ENCODE results near the gene RBMS1.
A peak's percentile ranks its signal among the peaks of the same experiment; 100 is the strongest.

The RBMS1 gene

DNA sequence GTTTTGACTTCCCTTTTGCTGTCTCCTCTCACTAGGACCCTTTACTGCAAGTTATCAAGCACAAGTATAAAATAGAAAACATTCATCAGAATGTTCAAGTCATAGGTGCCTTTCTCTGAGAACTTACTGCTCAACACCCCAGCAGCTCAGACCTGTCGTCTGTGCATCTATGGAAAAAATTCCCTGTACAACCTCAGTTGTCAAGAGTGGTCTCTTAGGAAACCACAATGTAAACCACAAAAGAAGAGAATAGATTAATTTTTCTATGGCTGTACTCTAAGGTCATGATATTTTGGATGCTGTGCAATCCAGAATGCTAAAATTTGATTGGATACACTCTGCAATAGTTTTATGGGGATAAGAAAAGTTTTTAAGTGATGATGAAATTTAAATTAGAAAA lies 84.1 kb downstream of the RBMS1 start:
- no peak for DNase-seq (ENCODE audit: low read depth in 1 of 2, low spot score in 1 of 2)
- H3K27ac ChIP-seq (replicated peaks): no peak overlapping the region
- no peak overlapping the region for H3K4me3 ChIP-seq (replicated peaks; ENCODE audit: insufficient read depth, low read length)
- no peaks in the 10 kb centered on the region for H3K27me3 ChIP-seq (ENCODE audit: insufficient read depth, poor library complexity, severe bottlenecking)
- TF ChIP-seq POLR2AphosphoS5 (IDR thresholded peaks at IDR 0.05; ENCODE audit: low read depth): no peak
- TF ChIP-seq, protein P1, sequence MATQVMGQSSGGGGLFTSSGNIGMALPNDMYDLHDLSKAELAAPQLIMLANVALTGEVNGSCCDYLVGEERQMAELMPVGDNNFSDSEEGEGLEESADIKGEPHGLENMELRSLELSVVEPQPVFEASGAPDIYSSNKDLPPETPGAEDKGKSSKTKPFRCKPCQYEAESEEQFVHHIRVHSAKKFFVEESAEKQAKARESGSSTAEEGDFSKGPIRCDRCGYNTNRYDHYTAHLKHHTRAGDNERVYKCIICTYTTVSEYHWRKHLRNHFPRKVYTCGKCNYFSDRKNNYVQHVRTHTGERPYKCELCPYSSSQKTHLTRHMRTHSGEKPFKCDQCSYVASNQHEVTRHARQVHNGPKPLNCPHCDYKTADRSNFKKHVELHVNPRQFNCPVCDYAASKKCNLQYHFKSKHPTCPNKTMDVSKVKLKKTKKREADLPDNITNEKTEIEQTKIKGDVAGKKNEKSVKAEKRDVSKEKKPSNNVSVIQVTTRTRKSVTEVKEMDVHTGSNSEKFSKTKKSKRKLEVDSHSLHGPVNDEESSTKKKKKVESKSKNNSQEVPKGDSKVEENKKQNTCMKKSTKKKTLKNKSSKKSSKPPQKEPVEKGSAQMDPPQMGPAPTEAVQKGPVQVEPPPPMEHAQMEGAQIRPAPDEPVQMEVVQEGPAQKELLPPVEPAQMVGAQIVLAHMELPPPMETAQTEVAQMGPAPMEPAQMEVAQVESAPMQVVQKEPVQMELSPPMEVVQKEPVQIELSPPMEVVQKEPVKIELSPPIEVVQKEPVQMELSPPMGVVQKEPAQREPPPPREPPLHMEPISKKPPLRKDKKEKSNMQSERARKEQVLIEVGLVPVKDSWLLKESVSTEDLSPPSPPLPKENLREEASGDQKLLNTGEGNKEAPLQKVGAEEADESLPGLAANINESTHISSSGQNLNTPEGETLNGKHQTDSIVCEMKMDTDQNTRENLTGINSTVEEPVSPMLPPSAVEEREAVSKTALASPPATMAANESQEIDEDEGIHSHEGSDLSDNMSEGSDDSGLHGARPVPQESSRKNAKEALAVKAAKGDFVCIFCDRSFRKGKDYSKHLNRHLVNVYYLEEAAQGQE (IDR thresholded peaks at IDR 0.05; ENCODE audit: insufficient replicate concordance, low read depth): no peak
- TF ChIP-seq, protein P2, sequence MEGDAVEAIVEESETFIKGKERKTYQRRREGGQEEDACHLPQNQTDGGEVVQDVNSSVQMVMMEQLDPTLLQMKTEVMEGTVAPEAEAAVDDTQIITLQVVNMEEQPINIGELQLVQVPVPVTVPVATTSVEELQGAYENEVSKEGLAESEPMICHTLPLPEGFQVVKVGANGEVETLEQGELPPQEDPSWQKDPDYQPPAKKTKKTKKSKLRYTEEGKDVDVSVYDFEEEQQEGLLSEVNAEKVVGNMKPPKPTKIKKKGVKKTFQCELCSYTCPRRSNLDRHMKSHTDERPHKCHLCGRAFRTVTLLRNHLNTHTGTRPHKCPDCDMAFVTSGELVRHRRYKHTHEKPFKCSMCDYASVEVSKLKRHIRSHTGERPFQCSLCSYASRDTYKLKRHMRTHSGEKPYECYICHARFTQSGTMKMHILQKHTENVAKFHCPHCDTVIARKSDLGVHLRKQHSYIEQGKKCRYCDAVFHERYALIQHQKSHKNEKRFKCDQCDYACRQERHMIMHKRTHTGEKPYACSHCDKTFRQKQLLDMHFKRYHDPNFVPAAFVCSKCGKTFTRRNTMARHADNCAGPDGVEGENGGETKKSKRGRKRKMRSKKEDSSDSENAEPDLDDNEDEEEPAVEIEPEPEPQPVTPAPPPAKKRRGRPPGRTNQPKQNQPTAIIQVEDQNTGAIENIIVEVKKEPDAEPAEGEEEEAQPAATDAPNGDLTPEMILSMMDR (IDR thresholded peaks at IDR 0.05; ENCODE audit: insufficient read depth, low read length): no peak

DNA sequence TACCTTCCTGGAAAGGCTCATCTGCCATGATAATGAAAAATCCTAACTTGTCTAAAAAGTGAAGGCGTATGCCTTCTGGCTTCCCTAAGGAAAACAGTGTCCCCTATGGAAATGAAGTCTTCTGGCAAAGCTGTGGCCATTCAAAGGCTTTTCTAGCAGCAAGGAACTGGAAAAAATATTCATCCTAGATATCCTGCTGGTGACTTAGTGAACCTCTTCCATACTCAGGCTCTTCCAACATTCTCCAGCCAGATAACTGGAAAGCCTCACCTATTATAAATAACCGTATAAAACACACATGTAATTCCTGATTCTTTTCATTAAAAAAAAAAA lies 84.7 kb downstream of the RBMS1 start:
- Histone ChIP-seq H3K27me3 (ENCODE audit: insufficient read depth, poor library complexity, severe bottlenecking) (no peaks in the 10 kb centered on the region), H3K27ac (replicated peaks) (no peak overlapping the region), H3K4me3 (replicated peaks; ENCODE audit: insufficient read depth, low read length) (no peak overlapping the region)
- DNase-seq (ENCODE audit: low read depth in 1 of 2, low spot score in 1 of 2): no peak
- TF ChIP-seq SPI1 (IDR thresholded peaks at IDR 0.05; ENCODE audit: borderline replicate concordance, low read depth) (no peak), GABPA (IDR thresholded peaks at IDR 0.05; ENCODE audit: low read depth) (no peak), POLR2AphosphoS5 (IDR thresholded peaks at IDR 0.05; ENCODE audit: low read depth) (no peak)
- TF ChIP-seq, protein P1 (IDR thresholded peaks at IDR 0.05; ENCODE audit: insufficient replicate concordance, low read depth): no peak
- TF ChIP-seq, protein P2 (IDR thresholded peaks at IDR 0.05; ENCODE audit: insufficient read depth, low read length): no peak

DNA sequence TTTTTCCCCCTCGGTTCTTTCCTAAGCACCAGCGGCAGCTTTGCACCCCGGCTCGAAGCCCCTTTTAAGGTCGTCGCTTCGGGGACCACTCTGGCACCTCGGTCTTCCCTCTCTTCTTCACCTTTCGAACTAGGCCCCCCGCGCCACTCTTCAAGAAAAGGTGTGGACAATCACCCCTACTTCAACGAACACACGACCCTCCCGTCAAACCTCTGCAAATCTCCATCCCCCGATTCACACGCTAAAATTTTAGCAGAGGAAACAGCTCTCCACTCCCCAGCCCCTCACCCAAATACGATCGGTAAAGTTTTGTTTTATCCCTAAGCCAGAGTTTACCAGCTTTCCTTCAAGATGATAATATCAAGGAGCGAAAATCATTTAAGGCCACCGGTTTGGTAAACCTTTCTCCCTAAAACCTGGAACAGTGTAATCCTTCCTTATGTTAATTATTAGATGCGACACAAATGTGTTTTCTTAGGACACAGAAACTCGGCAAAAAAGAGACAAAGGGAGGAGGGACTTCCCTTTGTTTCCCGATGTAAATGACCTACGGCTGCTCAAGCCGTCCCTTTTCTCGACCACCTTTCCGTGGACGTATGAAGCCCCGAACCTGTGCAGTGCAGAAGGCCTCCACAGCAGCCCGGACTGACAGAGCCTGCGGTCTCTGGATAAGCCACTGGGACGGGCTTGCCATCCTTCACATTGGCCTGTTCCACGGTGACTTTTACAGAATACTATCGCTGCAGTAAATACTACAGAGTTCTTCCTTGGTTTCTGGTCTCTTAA lies 85.2 kb downstream of the RBMS1 start:
- Histone ChIP-seq H3K27ac (replicated peaks) (no peak overlapping the region), H3K27me3 (ENCODE audit: insufficient read depth, poor library complexity, severe bottlenecking) (no peaks in the 10 kb centered on the region), H3K4me3 (replicated peaks; ENCODE audit: insufficient read depth, low read length) (peak overlapping the region; percentile 22)
- TF ChIP-seq, protein P2 (IDR thresholded peaks at IDR 0.05; ENCODE audit: insufficient read depth, low read length): no peak
- no peak for TF ChIP-seq POLR2AphosphoS5 (IDR thresholded peaks at IDR 0.05; ENCODE audit: low read depth)
- TF ChIP-seq, protein P1 (IDR thresholded peaks at IDR 0.05; ENCODE audit: insufficient replicate concordance, low read depth): no peak
- TF ChIP-seq GABPA (IDR thresholded peaks at IDR 0.05; ENCODE audit: low read depth): no peak
- TF ChIP-seq SPI1 (IDR thresholded peaks at IDR 0.05; ENCODE audit: borderline replicate concordance, low read depth): no peak
- DNase-seq (ENCODE audit: low read depth in 1 of 2, low spot score in 1 of 2): no peak

Data from HL-60 (cell line).